Activated T-helper 1 cell treated with anti-CD3 and anti-CD28 coated beads, Interleukin-12 subunit alpha, Interleukin-12 subunit beta, Interleukin-2, Interleukin-4 antibody, amounts not matched to agents 30 ng/mL and 10 ng/mL and 1 ng/mL, durations not matched to agents 14 hours and 24 hours and 36 hours (primary cell): ENCODE results near the gene EHMT2. TPM values are rescaled to one million over a fixed set of nuclear protein-coding genes. Genes with fewer than 3 reads are reported as not detected.
"Not testable (repeated sequence)": the region's sequence is repeated elsewhere in the genome, so short reads cannot be mapped to it uniquely, and the experiment has no call there.

Experiments used
- DNase-seq: peaks from one replicate; pipeline ENCODE4 v3.0.0; 2021; ENCODE audit warnings: low spot score
- H3K27ac Mint-ChIP-seq: one replicate; pipeline ENCODE4 v1.8.0; 2021; ENCODE audit warnings: mild to moderate bottlenecking, mixed read lengths
- H3K27me3 Mint-ChIP-seq: one replicate; pipeline ENCODE4 v1.8.0; 2022; ENCODE audit warnings: mild to moderate bottlenecking, moderate library complexity, mixed read lengths; ENCODE audit not compliant: insufficient read depth
- H3K36me3 Mint-ChIP-seq: one replicate; pipeline ENCODE4 v1.8.0; 2021; ENCODE audit warnings: low read depth, mixed read lengths
- H3K4me1 Mint-ChIP-seq: one replicate; pipeline ENCODE4 v1.8.0; 2021; ENCODE audit warnings: low read depth, mixed read lengths
- H3K4me3 Mint-ChIP-seq: one replicate; pipeline ENCODE4 v1.8.0; 2021; ENCODE audit warnings: mild to moderate bottlenecking, moderate library complexity, mixed read lengths
- H3K9me3 Mint-ChIP-seq: one replicate; pipeline ENCODE4 v1.8.0; 2021; ENCODE audit warnings: mixed read lengths
- intact Hi-C: fragments of 100-400 bp; cut with micrococcal nuclease; formaldehyde crosslinking; loops from one replicate; pipeline ENCODE4 v1.15.1; 2024
- total RNA-seq: library from RNA; stranded (reverse); gene quantifications from 2 replicates; pipeline ENCODE4 v1.2.3, GENCODE V29; 2022

EHMT2 gene
- total RNA-seq, 1 donor from 2014 or later = 80.4 TPM

DNA sequence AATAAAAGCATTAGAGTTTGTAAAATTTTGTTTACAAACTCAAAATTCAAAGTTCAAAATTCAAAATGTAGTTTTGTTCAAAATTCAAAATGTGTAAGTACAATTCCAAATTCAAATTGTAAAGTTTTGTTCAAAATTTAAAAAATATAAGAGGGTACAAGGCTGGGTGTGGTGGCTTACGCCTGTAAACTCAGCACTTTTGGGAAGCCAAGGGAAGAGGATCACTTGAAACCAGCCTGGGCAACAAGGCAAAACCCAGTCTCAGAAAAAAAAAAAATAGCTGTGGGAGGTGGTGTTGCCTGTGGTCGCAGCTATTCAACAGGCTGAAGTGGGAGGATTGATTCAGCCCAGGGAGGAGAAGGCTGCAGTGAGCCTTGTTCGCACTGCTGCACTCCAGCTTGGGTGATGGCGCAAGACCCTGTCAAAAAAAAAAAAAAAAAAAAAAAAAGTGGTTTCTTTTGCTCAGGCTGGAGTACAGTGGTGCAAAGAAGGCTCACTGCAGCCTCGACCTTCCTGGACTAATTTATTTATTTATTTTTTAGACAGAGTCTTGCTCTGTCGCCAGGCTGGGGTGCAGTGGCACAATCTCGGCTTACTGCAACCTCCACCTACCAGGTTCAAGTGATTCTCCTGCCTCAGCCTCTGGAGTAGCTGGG lies 9.8 kb upstream of the EHMT2 start:
- H3K9me3 Mint-ChIP-seq = no peaks in the 10 kb centered on the region
- H3K4me3 Mint-ChIP-seq = no peak overlapping the region
- peaks cover 23% of the 10 kb centered on the region for H3K4me1 Mint-ChIP-seq
- H3K27me3 Mint-ChIP-seq = no peaks in the 10 kb centered on the region
- DNase-seq = no peak
- no peak overlapping the region for H3K27ac Mint-ChIP-seq
- intact Hi-C loops = loop anchor here (10.0 kb wide), 1 partner anchor 1068 kb away; no protein-coding TSS in a partner anchor
- no peaks in the 10 kb centered on the region for H3K36me3 Mint-ChIP-seq

- peaks cover 24% of the 10 kb centered on the region for H3K4me1 Mint-ChIP-seq
- DNase-seq, H3K27ac Mint-ChIP-seq, H3K27me3 Mint-ChIP-seq, H3K9me3 Mint-ChIP-seq, H3K4me3 Mint-ChIP-seq, H3K36me3 Mint-ChIP-seq: not testable (repeated sequence)
- intact Hi-C loops = loop anchor here (10.0 kb wide), 1 partner anchor 1068 kb away; no protein-coding TSS in a partner anchor
Observed at GRCh38 chr6:31906727-31907126, 9.2 kb upstream of the EHMT2 start.

DNA sequence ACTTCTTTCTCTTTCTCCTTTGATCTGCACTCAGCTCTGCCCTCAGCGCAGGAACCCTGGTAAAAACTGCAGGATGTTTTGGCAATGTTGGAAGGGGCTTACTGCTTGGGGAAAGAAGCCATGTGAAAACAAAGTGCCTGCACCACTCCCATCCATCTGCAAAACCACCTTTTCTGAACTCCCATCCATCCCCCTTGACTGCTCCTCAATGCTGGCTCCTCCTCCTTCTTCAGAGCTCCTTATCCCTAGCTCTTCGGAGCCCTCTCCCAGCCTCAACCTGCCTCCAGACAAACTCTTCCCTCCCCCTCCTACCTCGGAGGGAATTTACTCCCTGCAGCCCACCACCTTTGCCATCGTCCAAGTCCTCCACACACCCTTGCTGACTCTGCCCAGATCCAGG lies 8.6 kb upstream of the EHMT2 start:
- H3K36me3 Mint-ChIP-seq = no peaks in the 10 kb centered on the region
- peak overlapping the region; percentile 58 for H3K27ac Mint-ChIP-seq
- H3K4me1 Mint-ChIP-seq = peaks cover 24% of the 10 kb centered on the region
- no peak for DNase-seq
- intact Hi-C loops = loop anchor here (10.0 kb wide), 1 partner anchor 1069 kb away; no protein-coding TSS in a partner anchor
- no peaks in the 10 kb centered on the region for H3K27me3 Mint-ChIP-seq
- no peak overlapping the region for H3K4me3 Mint-ChIP-seq
- H3K9me3 Mint-ChIP-seq = no peaks in the 10 kb centered on the region

GRCh38 chr6:31905041-31905440 lies 7.5 kb upstream of the EHMT2 start:
- intact Hi-C loops = loop anchor here (10.0 kb wide), 1 partner anchor 1070 kb away; no protein-coding TSS in a partner anchor
- DNase-seq = no peak
- peaks cover 24% of the 10 kb centered on the region for H3K4me1 Mint-ChIP-seq
- H3K27me3 Mint-ChIP-seq = no peaks in the 10 kb centered on the region
- H3K9me3 Mint-ChIP-seq = no peaks in the 10 kb centered on the region
- no peak overlapping the region for H3K4me3 Mint-ChIP-seq
- no peak overlapping the region for H3K27ac Mint-ChIP-seq
- H3K36me3 Mint-ChIP-seq = no peaks in the 10 kb centered on the region

- H3K36me3 Mint-ChIP-seq = peaks cover 1% of the 10 kb centered on the region
- intact Hi-C loops = loop anchor here (2.0 to 10.0 kb wide), 4 partner anchors 67 to 1071 kb away; partner anchors contain the start of genes ABHD16A and ATF6B
- no peaks in the 10 kb centered on the region for H3K9me3 Mint-ChIP-seq
- peaks cover 31% of the 10 kb centered on the region for H3K4me1 Mint-ChIP-seq
- no peak overlapping the region for H3K4me3 Mint-ChIP-seq
- DNase-seq = no peak
- no peak overlapping the region for H3K27ac Mint-ChIP-seq
- no peaks in the 10 kb centered on the region for H3K27me3 Mint-ChIP-seq
Observed at GRCh38 chr6:31903957-31904356, 6.5 kb upstream of the EHMT2 start.

DNA sequence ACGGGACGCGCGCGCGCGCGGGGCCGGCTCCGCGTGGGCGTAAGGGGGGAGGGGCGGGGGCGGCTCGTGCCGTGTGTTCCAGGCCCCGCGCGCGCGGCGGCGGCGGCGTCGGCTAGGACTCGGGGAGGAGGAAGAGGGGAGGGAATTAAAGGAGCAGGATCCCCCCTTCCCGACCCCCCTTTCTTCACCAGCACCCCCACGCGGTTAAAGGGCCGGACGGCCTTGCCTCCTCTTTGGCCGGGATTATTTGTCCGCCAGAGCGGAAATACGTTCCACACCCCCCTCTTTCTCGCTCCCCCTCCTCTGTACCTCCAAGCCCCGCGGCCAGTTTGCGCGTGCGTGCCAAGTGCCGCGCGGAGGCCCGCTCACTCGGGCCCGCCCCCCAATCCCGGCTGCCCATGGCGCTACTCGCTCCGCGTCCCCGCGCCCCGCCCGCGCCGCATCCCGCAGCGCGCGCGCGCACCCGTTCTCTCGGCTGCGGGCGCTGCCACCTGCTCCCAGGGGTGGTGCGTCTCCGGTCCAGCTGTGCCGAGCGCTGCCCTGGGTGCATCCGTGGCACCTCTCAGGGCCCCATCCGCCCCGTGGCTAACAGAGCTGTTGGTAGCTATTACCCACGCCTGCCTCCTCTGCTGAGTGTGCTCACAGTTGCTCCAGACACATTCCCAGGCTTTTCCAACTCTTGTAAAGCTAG lies 4.6 kb upstream of the EHMT2 start, which contains the start of gene ZBTB12:
Gene ZBTB12, minus strand, starts transcription at position 134 of the 691 bp plus-strand sequence. CDS start 781 bp downstream, outside the sequence.
- H3K27me3 Mint-ChIP-seq = no peaks in the 10 kb centered on the region
- H3K9me3 Mint-ChIP-seq = no peaks in the 10 kb centered on the region
- H3K4me3 Mint-ChIP-seq = peak within 1 kb of the TSS; percentile 81
- H3K27ac Mint-ChIP-seq = peak within 1 kb of the TSS; percentile 88
- H3K36me3 Mint-ChIP-seq = peaks cover 1% of the 10 kb centered on the region
- DNase-seq = peak; percentile 82
- H3K4me1 Mint-ChIP-seq = peaks cover 37% of the 10 kb centered on the region
- intact Hi-C loops = loop anchor here (1.0 to 10.0 kb wide), 6 partner anchors 57 to 1073 kb away; partner anchors contain the start of genes ABHD16A, ATF6B and SKIC2

GRCh38 chr6:31901415-31901952 lies 4.0 kb upstream of the EHMT2 start:
- DNase-seq = peak; percentile 37
- intact Hi-C loops = loop anchor here (10.0 kb wide), 1 partner anchor 1073 kb away; no protein-coding TSS in a partner anchor
- Mint-ChIP-seq H3K4me3 (peak overlapping the region; percentile 71), H3K27me3 (no peaks in the 10 kb centered on the region), H3K27ac (no peak overlapping the region), H3K9me3 (no peaks in the 10 kb centered on the region), H3K4me1 (peaks cover 37% of the 10 kb centered on the region), H3K36me3 (peaks cover 3% of the 10 kb centered on the region)

- no peak for DNase-seq
- intact Hi-C loops = loop anchor here (10.0 kb wide), 1 partner anchor 1074 kb away; no protein-coding TSS in a partner anchor
- no peaks in the 10 kb centered on the region for H3K27me3 Mint-ChIP-seq
Observed at GRCh38 chr6:31900917-31901414, 3.5 kb upstream of the EHMT2 start.

DNA sequence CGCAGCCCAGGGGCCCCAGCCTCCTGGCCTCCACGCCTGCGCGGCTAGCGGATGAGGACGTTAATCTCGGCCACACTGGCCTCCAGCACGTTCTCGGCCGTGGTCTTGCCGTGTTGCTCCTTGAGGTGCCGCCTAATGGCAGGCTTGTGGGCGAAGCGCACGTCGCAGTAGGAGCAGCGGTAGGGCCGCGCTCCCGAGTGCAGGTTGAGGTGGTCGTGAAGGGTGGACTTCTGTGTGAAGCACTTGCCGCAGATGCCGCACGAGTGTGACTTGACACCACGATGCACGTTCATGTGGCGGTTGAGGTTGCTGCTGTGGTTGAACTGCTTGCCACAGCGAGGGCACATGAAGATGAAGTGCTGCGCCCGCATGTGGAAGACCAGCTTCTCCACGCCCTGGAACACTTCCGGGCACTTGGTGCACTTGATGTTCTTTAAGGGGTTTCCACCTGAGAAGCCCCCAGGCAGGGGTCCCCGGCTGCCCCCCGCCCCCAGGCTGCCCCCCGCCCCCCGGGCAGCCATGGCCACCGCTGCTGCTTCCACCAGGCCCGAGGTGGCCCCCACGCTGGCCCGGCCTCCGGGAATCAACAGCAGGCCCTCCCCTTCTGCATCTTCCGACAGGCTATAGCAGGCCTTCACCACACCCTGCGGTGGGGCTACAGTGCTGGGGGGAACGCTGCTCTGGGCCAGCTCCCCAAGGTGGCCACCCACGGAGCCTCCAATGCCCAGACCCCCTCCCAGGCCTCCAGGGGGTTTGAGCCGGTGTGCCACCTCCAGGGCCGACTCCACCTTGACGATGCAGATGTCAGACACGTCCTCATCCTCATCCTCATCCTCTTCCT lies 2.6 kb upstream of the EHMT2 start:
- no peak for DNase-seq
- Mint-ChIP-seq H3K27ac (no peak overlapping the region), H3K9me3 (no peaks in the 10 kb centered on the region), H3K4me3 (peak overlapping the region; percentile 50), H3K27me3 (no peaks in the 10 kb centered on the region), H3K36me3 (peaks cover 11% of the 10 kb centered on the region), H3K4me1 (peaks cover 41% of the 10 kb centered on the region)
- intact Hi-C loops = loop anchor here (5.0 to 10.0 kb wide), 4 partner anchors 277 to 1075 kb away; partner anchors contain the start of genes AGPAT1, GPSM3, MICB and PBX2

More at GRCh38 chr6:31900917-31901414, 3.5 kb upstream of the EHMT2 start:
- H3K36me3 Mint-ChIP-seq = peaks cover 5% of the 10 kb centered on the region
- no peaks in the 10 kb centered on the region for H3K9me3 Mint-ChIP-seq
- H3K4me1 Mint-ChIP-seq = peaks cover 37% of the 10 kb centered on the region
- H3K4me3 Mint-ChIP-seq = peak overlapping the region; percentile 71
- H3K27ac Mint-ChIP-seq = no peak overlapping the region

DNA sequence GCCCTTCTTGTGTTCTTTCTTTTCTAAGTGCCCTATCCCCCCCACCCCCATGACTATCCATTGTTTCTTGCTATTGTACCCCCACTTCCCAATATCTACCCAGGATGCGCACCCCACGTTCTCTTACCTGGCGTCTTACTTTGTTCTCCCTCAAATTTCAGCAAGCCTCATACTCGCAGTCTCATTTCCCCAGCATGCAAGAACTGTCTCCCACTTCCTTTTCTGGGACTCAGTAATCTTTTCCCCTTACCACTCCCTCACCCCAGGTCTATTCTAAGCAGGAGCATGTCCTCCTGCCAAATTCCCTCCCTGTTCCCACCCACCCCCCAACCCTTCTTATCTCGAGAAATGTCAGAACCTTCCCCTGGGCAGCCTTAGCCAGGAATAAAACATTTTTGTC lies 1.7 kb upstream of the EHMT2 start:
- H3K27me3 Mint-ChIP-seq = no peaks in the 10 kb centered on the region
- H3K4me1 Mint-ChIP-seq = peaks cover 41% of the 10 kb centered on the region
- intact Hi-C loops = loop anchor here (5.0 kb wide), 3 partner anchors 278 to 402 kb away; partner anchors contain the start of genes AGPAT1, GPSM3, MICB and PBX2
- DNase-seq = no peak
- peaks cover 11% of the 10 kb centered on the region for H3K36me3 Mint-ChIP-seq
- H3K9me3 Mint-ChIP-seq = no peaks in the 10 kb centered on the region
- H3K4me3 Mint-ChIP-seq = peak overlapping the region; percentile 61
- H3K27ac Mint-ChIP-seq = peak overlapping the region; percentile 65

GRCh38 chr6:31898383-31899011 lies 999 bp upstream of the EHMT2 start:
- Mint-ChIP-seq H3K4me3 (peak overlapping the region; percentile 99), H3K4me1 (peaks cover 41% of the 10 kb centered on the region), H3K27me3 (no peaks in the 10 kb centered on the region), H3K27ac (peak overlapping the region; percentile 95), H3K36me3 (peaks cover 13% of the 10 kb centered on the region), H3K9me3 (no peaks in the 10 kb centered on the region)
- intact Hi-C loops = loop anchor here (1.0 to 5.0 kb wide), 4 partner anchors 61 to 401 kb away; partner anchors contain the start of genes AGPAT1, GPSM3, MICB and PBX2
- no peak for DNase-seq
